ENCODE results near the gene MKNK1. TPM values are rescaled to one million over a fixed set of nuclear protein-coding genes. Genes with fewer than 3 reads are reported as not detected.

MKNK1 gene
- total and polyA plus RNA-seq, 2 of the 8 experiments (the other 6 are each of a cell fraction or from before 2014, with no cell fraction given), result 13.9 to 21.5 TPM

- H3K18ac ChIP-seq (ENCODE audit: extremely low read depth, low read length), result no peak overlapping the region; the same call in 1 of the 2 replicates
- FAIRE-seq, result no peak
- POLR2A ChIA-PET (ENCODE audit: partially characterized antibody), result interaction anchor here (0.6 to 2.2 kb wide), 5 partner anchors 10 to 20 kb away, joined by 3 to 15 read pairs (median 3); no protein-coding TSS in a partner anchor
Observed at GRCh38 chr1:46603481-46603857, 599 bp downstream of the MKNK1 start.

More at GRCh38 chr1:46603481-46603857, 599 bp downstream of the MKNK1 start:
- no peak overlapping the region for H4K91ac ChIP-seq (replicated peaks; ENCODE audit: insufficient read length, low read length)
- peak overlapping the region; percentile 70 to 87 (median 79) for H3K4me3 ChIP-seq (ENCODE audit: extremely low read depth in 1 of 4, insufficient read depth in 2 of 4, low read depth in 3 of 4, low read length in 4 of 4)
- 5% methylated on average over 2 of the region's 2 CpGs; no CpG with 5 or more reads in 1 of the 2 experiments for WGBS, 2 experiments (ENCODE audit: extremely low coverage in 1 of 2, insufficient coverage in 1 of 2, insufficient read length in 1 of 2, insufficient replicate concordance in 2 of 2, low coverage in 1 of 2, low lambda C conversion rate in 2 of 2, missing lambda C conversion rate in 1 of 2)
- CTCF ChIA-PET (ENCODE audit: partially characterized antibody), result interaction anchor here (0.7 to 10.7 kb wide), 26 partner anchors 11 to 167 kb away, joined by 3 to 126 read pairs (median 5); partner anchors contain the start of genes KNCN and MOB3C
- peak overlapping the region; percentile 73 for H3K14ac ChIP-seq (ENCODE audit: insufficient read length)
- peaks cover 3% of the 10 kb centered on the region; the same call in 1 of the 2 replicates for H3K79me1 ChIP-seq (ENCODE audit: low read depth, low read length)
- H3K4me2 ChIP-seq (ENCODE audit: insufficient read depth in 1 of 2, low read depth in 2 of 2, low read length in 2 of 2), result peak overlapping the region; percentile 87 to 90
- no peaks in the 10 kb centered on the region for H3K36me3 ChIP-seq (ENCODE audit: control insufficient read depth in 2 of 4, insufficient read depth in 4 of 4, low read length in 3 of 4)
- peak overlapping the region; percentile 81 for H2AFZ ChIP-seq (ENCODE audit: low read length)
- H2BK12ac ChIP-seq (ENCODE audit: low read depth, low read length), result no peak overlapping the region
- no peak overlapping the region for H2BK20ac ChIP-seq (ENCODE audit: low read length)
- H4K5ac ChIP-seq (ENCODE audit: insufficient read length, low read depth, low read length), result no peak overlapping the region
- peaks cover 0 to 3% of the 10 kb centered on the region in 2 experiments for H4K20me1 ChIP-seq (replicated peaks in 1 of 2; ENCODE audit: control insufficient read depth in 1 of 2, insufficient read depth in 2 of 2, low read length in 2 of 2)
- H3K27ac ChIP-seq (ENCODE audit: low read depth, low read length), result no peak overlapping the region
- TF ChIP-seq KDM5A (IDR thresholded peaks at IDR 0.05; ENCODE audit: low read length) (no peak), SAP30 (IDR thresholded peaks at IDR 0.05; ENCODE audit: insufficient read depth, insufficient replicate concordance, low read length) (no peak), SIRT6 (IDR thresholded peaks at IDR 0.05; ENCODE audit: low read length) (no peak), NRF1 (IDR thresholded peaks at IDR 0.05; ENCODE audit: low read depth, low read length) (no peak), RXRA (IDR thresholded peaks at IDR 0.05; ENCODE audit: insufficient read depth, low read depth, low read length) (no peak), E2F6 (IDR thresholded peaks at IDR 0.05) (no peak), CREB1 (IDR thresholded peaks at IDR 0.05) (no peak), SUZ12 (IDR thresholded peaks at IDR 0.05; ENCODE audit: low read length) (no peak), KDM1A (IDR thresholded peaks at IDR 0.05; ENCODE audit: borderline replicate concordance, low read length) (no peak), SRF (IDR thresholded peaks at IDR 0.05; ENCODE audit: low read depth, low read length) (no peak), PHF8 (conservative IDR thresholded peaks at IDR 0.05; ENCODE audit: low read depth, low read length) (no peak), RBBP5 (IDR thresholded peaks at IDR 0.05; ENCODE audit: borderline replicate concordance, low read depth, low read length) (no peak)
- no peak for DNase-seq (ENCODE audit: low read depth in 1 of 2, low spot score in 2 of 2)
- H2BK5ac ChIP-seq (ENCODE audit: low read depth, low read length), result no peak overlapping the region
- 0 out of 7 replicates have a peak, but pooled peaks cover 0 to 2% (median 0%) of the 10 kb centered on the region in 4 experiments for H3K27me3 ChIP-seq (replicated peaks in 1 of 4; ENCODE audit: control insufficient read depth in 3 of 4, extremely low read depth in 1 of 4, insufficient read depth in 3 of 4, low read length in 3 of 4)
- no peaks in the 10 kb centered on the region for H3K9me3 ChIP-seq (ENCODE audit: insufficient read depth in 2 of 2, low read depth in 1 of 2, low read length in 1 of 2)
- no peak overlapping the region for H2AK5ac ChIP-seq (ENCODE audit: low read depth, low read length)
- H2BK120ac ChIP-seq (replicated peaks; ENCODE audit: low read depth, low read length), result no peak overlapping the region
- H3K9ac ChIP-seq (replicated peaks in 1 of 4; ENCODE audit: extremely low read depth in 1 of 4, low read depth in 3 of 4, low read length in 3 of 4), result peak overlapping the region in 3 of 4 experiments; percentile 6 to 55 (median 46); a peak in 3 of 7 replicates
- H4K8ac ChIP-seq (ENCODE audit: extremely low read depth, insufficient read depth, low read length), result peak overlapping the region; percentile 73
- H3K79me2 ChIP-seq (ENCODE audit: control insufficient read depth in 1 of 2, insufficient read depth in 2 of 2, low read length in 2 of 2), result no peaks in the 10 kb centered on the region
- no peak overlapping the region for H3K4ac ChIP-seq (replicated peaks; ENCODE audit: insufficient read length, low read depth, low read length)
- no peak overlapping the region for H2BK15ac ChIP-seq (ENCODE audit: low read length)
- H3K4me1 ChIP-seq (replicated peaks in 1 of 4; ENCODE audit: control insufficient read depth in 3 of 4, insufficient read depth in 4 of 4, low read length in 3 of 4), result peaks cover 0 to 8% (median 3%) of the 10 kb centered on the region in 4 experiments; a peak in 4 of 7 replicates
- no peak overlapping the region for H3K23ac ChIP-seq (ENCODE audit: insufficient read length)
- no peak overlapping the region for H3K56ac ChIP-seq (replicated peaks; ENCODE audit: insufficient read length, low read depth, low read length)
- peaks cover 6% of the 10 kb centered on the region; the same call in 1 of the 2 replicates for H3K23me2 ChIP-seq (ENCODE audit: low read depth, low read length)

All from H1 (cell line).